Ramos (cell line): ENCODE measurements around the gene TLR9.
"Not testable (repeated sequence)": the region's sequence is repeated elsewhere in the genome, so short reads cannot be mapped to it uniquely, and the experiment has no call there.

ENCODE experiments used
- in situ Hi-C: fragments of 300-500 bp; cut with MboI; formaldehyde crosslinking; loops from one replicate; pipeline ENCODE4 v1.14.3; 2022; ENCODE audit warnings: low sequenced_read_pairs; ENCODE audit not compliant: unreplicated experiment

Gene TLR9

DNA sequence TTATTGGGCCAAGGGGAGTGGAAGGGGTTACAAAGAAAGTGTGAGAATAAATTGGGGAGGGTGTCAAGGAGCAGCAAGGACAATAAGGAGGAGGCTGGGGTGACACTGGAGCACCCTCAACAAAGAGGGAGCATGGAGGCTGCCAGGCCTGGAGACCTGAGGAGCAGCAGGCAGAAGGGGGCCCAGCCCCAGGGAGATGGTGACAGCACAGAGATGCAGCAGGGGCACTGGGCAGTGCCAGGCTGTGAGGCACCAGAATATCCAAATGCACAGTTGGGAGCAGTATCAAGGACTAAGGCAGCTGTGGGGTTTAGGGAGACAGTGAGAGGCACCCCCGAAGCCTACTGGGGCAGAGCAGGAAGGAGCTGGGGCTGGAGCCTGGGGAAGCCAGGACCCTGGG, 46.9 kb downstream of the TLR9 start:
- in situ Hi-C loops = no loop called here

DNA sequence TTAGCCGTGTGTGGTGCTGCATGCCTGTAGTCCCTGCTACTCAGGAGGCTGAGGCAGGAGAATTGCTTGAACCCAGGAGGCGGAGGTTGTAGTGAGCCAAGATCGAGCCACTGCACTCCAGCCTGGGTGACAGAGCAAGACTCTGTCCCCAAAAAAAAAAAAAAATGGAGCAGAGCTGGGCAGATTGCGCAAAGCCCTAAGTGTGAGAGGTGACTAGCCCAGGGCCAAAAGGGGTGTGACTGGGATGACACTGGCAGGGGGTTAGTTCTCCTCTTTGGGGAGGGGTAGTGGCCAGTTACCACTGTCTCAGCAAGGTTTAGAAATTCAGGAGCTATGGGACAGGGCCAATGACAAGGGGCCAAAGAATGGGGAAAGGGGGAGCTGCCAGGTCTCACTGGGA, 47.3 kb downstream of the TLR9 start:
- in situ Hi-C loops = not testable (repeated sequence)

DNA sequence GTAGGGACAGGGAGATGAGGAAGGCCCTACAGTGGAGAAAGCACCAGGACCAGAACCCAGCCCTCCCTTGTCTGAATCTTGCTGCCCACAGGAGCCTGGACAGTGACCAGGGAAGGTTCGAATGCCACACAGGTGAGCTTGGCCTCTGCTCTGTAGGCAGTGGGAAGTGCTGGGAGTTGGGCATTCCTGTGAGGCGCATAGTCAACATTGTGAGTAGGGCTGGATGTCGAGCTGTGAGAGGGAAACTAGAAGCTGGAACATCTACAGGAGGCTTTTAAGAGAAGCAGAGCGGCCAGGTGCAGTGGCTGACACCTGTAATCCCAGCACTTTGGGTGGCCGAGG, 47.8 kb downstream of the TLR9 start:
- in situ Hi-C loops = no loop called here

- in situ Hi-C loops = no loop called here
Observed at GRCh38 chr3:52176951-52177700, 48.3 kb downstream of the TLR9 start.

- in situ Hi-C loops = no loop called here
Observed at GRCh38 chr3:52176180-52176752, 49.2 kb downstream of the TLR9 start.

GRCh38 chr3:52175416-52176179, 49.8 kb downstream of the TLR9 start:
- in situ Hi-C loops = no loop called here

- in situ Hi-C loops = no loop called here
Observed at GRCh38 chr3:52174896-52175295, 50.5 kb downstream of the TLR9 start.

GRCh38 chr3:52173101-52173500, 52.3 kb downstream of the TLR9 start:
- in situ Hi-C loops = no loop called here

DNA sequence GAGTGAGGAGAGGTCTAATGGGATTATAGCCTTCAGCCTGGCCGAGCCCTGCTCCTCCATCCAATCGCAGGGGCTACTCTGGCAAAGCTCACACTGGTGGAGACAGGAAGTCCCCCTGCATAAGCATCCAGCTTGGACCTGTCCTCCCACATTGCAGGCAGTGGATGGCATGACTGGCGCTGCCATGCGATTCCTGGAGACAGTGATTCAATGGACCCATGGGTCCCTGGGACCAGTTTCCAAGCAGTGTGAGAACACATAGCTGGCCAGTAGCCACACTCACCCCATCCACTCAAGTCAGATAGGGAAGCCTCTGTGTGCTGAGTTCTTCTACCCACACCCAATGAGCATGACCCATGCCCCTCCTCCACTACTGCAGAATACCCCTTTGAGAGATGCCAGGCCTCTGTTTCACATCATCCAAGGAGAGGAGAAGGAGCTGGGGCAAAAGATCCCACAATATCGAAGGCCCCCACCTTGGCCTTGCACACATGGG, 53.1 kb downstream of the TLR9 start:
- in situ Hi-C loops = no loop called here

GRCh38 chr3:52171514-52172261, 53.8 kb downstream of the TLR9 start:
- in situ Hi-C loops = no loop called here
